ENCODE results near the gene MECP2. TPM values are rescaled to one million over a fixed set of nuclear protein-coding genes. Genes with fewer than 3 reads are reported as not detected.

The MECP2 gene
- total RNA-seq, 4 donors from 2014 or later: 30.7 to 34.9 (median 33.6) TPM

GRCh38 chrX:154113729-154114128, 16.2 kb upstream of the MECP2 start:
- H3K4me3 ChIP-seq (ENCODE audit: low read depth, poor library complexity, severe bottlenecking): no peak overlapping the region
- WGBS, 2 donors: 70 to 73% methylated on average over 6 of the region's 6 CpGs
- TF ChIP-seq CTCF (IDR thresholded peaks at IDR 0.05): no peak
- TF ChIP-seq POLR2A (IDR thresholded peaks at IDR 0.05): no peak
- intact Hi-C loops (cut with DNase I; ENCODE audit: low total_unique reads): no loop called here
- no peak for DNase-seq (ENCODE audit: low spot score in 2 of 2)

- intact Hi-C loops (cut with DNase I; ENCODE audit: low total_unique reads): no loop called here
- 42 to 55% methylated on average over 2 of the region's 2 CpGs for WGBS, 2 donors
- H3K4me3 ChIP-seq (ENCODE audit: low read depth, poor library complexity, severe bottlenecking): no peak overlapping the region
- no peak for DNase-seq (ENCODE audit: low spot score in 2 of 2)
- TF ChIP-seq POLR2A (IDR thresholded peaks at IDR 0.05) (no peak), CTCF (IDR thresholded peaks at IDR 0.05) (no peak)
Observed at GRCh38 chrX:154098551-154098950, 1.0 kb upstream of the MECP2 start.

- 0 to 36% methylated on average over 2 to 79 of the region's 80 CpGs for WGBS, 2 donors
Observed at GRCh38 chrX:154097003-154097588, 421 bp downstream of the MECP2 start.

GRCh38 chrX:154096140-154097002, 1.1 kb downstream of the MECP2 start:
- intact Hi-C loops (cut with DNase I; ENCODE audit: low total_unique reads): no loop called here
- DNase-seq (ENCODE audit: low spot score in 2 of 2): no peak
- peak overlapping the region; percentile 45 for H3K4me3 ChIP-seq (ENCODE audit: low read depth, poor library complexity, severe bottlenecking)
- TF ChIP-seq CTCF (IDR thresholded peaks at IDR 0.05) (no peak), POLR2A (IDR thresholded peaks at IDR 0.05) (no peak)
- WGBS, 2 donors: 7 to 38% methylated on average over 21 to 30 of the region's 31 CpGs

More at GRCh38 chrX:154097003-154097588, 421 bp downstream of the MECP2 start:
- H3K4me3 ChIP-seq (ENCODE audit: low read depth, poor library complexity, severe bottlenecking): peak overlapping the region; percentile 45
- intact Hi-C loops (cut with DNase I; ENCODE audit: low total_unique reads): no loop called here
- peak; percentile 31 to 91 for DNase-seq (ENCODE audit: low spot score in 2 of 2)
- no peak for TF ChIP-seq CTCF (IDR thresholded peaks at IDR 0.05)

GRCh38 chrX:154094833-154095232, 2.7 kb downstream of the MECP2 start:
- H3K4me3 ChIP-seq (ENCODE audit: low read depth, poor library complexity, severe bottlenecking): no peak overlapping the region

More at GRCh38 chrX:154094833-154095232, 2.7 kb downstream of the MECP2 start:
- 38 to 60% methylated on average over 6 of the region's 6 CpGs for WGBS, 2 donors
- TF ChIP-seq CTCF (IDR thresholded peaks at IDR 0.05): no peak
- TF ChIP-seq POLR2A (IDR thresholded peaks at IDR 0.05): no peak
- intact Hi-C loops (cut with DNase I; ENCODE audit: low total_unique reads): no loop called here
- DNase-seq (ENCODE audit: low spot score in 2 of 2): no peak

All from lower leg skin (tissue), 4 donors.